Measurements from ENCODE around the gene PACS1.

Gene PACS1

DNA sequence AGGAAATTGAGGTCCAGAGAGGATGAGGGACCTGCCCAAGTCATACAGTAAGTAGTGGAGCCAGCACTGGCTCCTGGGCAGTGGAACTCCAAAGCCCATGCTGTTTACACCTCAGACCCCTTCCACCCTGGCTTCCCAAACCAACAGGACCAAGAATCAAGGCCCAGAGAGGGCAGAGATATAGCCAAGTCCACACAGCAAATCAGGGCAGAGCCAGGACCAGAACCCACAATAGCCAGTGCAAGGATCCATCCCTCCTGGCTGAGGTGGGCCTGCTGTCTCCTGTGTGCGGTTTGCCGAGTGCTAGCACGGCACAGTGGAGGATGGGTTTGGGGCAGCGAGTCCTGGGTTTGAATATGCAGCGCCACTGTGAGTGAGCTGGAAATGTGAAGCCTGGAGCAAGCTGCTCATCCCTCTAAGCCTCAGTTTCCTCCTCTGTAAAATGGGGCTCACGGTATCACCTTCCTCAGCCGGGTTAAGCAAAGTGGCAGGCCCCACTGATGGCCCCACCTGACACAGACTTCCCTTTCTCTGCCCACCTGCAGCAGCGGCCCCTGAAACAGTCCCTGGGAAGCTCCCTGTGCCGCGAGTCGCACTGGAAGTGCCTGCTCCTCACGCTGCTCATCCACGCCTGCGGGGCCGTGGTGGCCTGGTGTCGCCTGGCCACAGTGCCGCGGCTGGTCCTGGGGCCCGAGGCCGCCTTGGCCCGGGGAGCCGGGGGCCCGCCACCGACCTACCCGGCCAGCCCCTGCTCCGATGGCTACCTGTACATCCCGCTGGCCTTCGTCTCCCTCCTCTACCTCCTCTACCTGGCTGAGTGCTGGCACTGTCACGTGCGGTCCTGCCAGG lies 223.9 kb downstream of the PACS1 start:
- DNase-seq = no peak
